Measurements from ENCODE around the gene ADSL. TPM values are rescaled to one million over a fixed set of nuclear protein-coding genes. Genes with fewer than 3 reads are reported as not detected.

ADSL gene
- total and polyA plus RNA-seq, 2 of the 8 experiments (the other 6 are each of a cell fraction or from before 2014, with no cell fraction given): 197 to 218 TPM

DNA sequence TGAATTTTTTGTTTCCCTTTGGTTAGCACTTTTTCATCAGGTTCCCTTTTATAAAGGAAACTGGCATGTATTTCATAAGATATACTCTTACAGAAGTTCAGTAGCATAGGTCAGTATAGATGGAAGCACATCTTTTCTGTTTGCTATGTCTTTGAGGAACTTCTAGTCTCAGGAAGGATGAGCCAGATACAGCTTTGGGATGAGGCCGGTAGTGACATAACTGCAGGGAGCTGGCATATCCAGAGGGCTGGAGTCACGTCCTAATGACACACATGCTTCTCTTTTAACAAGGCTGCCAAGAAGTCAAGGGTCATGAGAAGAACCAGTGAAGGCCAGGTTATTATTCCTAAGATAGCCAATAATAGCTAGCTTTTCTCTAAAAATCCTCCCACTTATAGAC, 33.3 kb upstream of the ADSL start:
- no peak overlapping the region for H3K56ac ChIP-seq (replicated peaks; ENCODE audit: insufficient read length, low read depth, low read length)
- H3K27me3 ChIP-seq (replicated peaks in 1 of 4; ENCODE audit: control insufficient read depth in 3 of 4, extremely low read depth in 1 of 4, insufficient read depth in 3 of 4, low read length in 3 of 4): no peaks in the 10 kb centered on the region
- no peak overlapping the region for H2BK5ac ChIP-seq (ENCODE audit: low read depth, low read length)
- H3K23me2 ChIP-seq (ENCODE audit: low read depth, low read length): no peaks in the 10 kb centered on the region
- no peak overlapping the region for H2BK15ac ChIP-seq (ENCODE audit: low read length)
- H3K27ac ChIP-seq (ENCODE audit: low read depth, low read length): no peak overlapping the region
- WGBS, 2 experiments (ENCODE audit: extremely low coverage in 1 of 2, insufficient coverage in 1 of 2, insufficient read length in 1 of 2, insufficient replicate concordance in 2 of 2, low coverage in 1 of 2, low lambda C conversion rate in 2 of 2, missing lambda C conversion rate in 1 of 2): 80% methylated on average over 2 of the region's 2 CpGs; no CpG with 5 or more reads in 1 of the 2 experiments
- DNase-seq (ENCODE audit: low read depth in 1 of 2, low spot score in 2 of 2): no peak
- no peaks in the 10 kb centered on the region for H3K79me1 ChIP-seq (ENCODE audit: low read depth, low read length)
- H3K9me3 ChIP-seq (ENCODE audit: insufficient read depth in 2 of 2, low read depth in 1 of 2, low read length in 1 of 2): no peaks in the 10 kb centered on the region
- no peak overlapping the region; the same call in 1 of the 2 replicates for H4K8ac ChIP-seq (ENCODE audit: extremely low read depth, insufficient read depth, low read length)
- H4K5ac ChIP-seq (ENCODE audit: insufficient read length, low read depth, low read length): no peak overlapping the region
- no peak overlapping the region for H4K91ac ChIP-seq (replicated peaks; ENCODE audit: insufficient read length, low read length)
- peaks cover 0 to under 1% of the 10 kb centered on the region in 2 experiments for H4K20me1 ChIP-seq (replicated peaks in 1 of 2; ENCODE audit: control insufficient read depth in 1 of 2, insufficient read depth in 2 of 2, low read length in 2 of 2)
- ChIA-PET CTCF (ENCODE audit: partially characterized antibody) (no interaction called here), POLR2A (ENCODE audit: partially characterized antibody) (interaction anchor here (1.1 kb wide), 1 partner anchor 14 kb away, joined by 3 read pairs; no protein-coding TSS in a partner anchor)
- no peaks in the 10 kb centered on the region for H3K4me1 ChIP-seq (replicated peaks in 1 of 4; ENCODE audit: control insufficient read depth in 3 of 4, insufficient read depth in 4 of 4, low read length in 3 of 4)
- TF ChIP-seq BACH1 (IDR thresholded peaks at IDR 0.05; ENCODE audit: low read length) (no peak), HDAC2 (IDR thresholded peaks at IDR 0.05; ENCODE audit: borderline replicate concordance in 1 of 2, low read depth in 2 of 2, low read length in 2 of 2) (no peak), SIRT6 (IDR thresholded peaks at IDR 0.05; ENCODE audit: low read length) (no peak), YY1 (IDR thresholded peaks at IDR 0.05; ENCODE audit: low read depth, low read length) (no peak), TBP (IDR thresholded peaks at IDR 0.05; ENCODE audit: low read depth, low read length) (no peak), HDAC6 (IDR thresholded peaks at IDR 0.05; ENCODE audit: low read depth, low read length) (no peak), CTCF (IDR thresholded peaks at IDR 0.05; ENCODE audit: control extremely low read depth in 1 of 3, insufficient read depth in 1 of 3, low read depth in 1 of 3, low read length in 3 of 3) (no peak)
- H2BK12ac ChIP-seq (ENCODE audit: low read depth, low read length): no peak overlapping the region
- H3K36me3 ChIP-seq (ENCODE audit: control insufficient read depth in 2 of 4, insufficient read depth in 4 of 4, low read length in 3 of 4): peaks cover 38 to 90% (median 76%) of the 10 kb centered on the region in 4 experiments
- no peak for FAIRE-seq
- H3K4me2 ChIP-seq (ENCODE audit: insufficient read depth in 1 of 2, low read depth in 2 of 2, low read length in 2 of 2): no peak overlapping the region
- no peak overlapping the region for H3K23ac ChIP-seq (ENCODE audit: insufficient read length)
- no peak overlapping the region for H2BK20ac ChIP-seq (ENCODE audit: low read length)
- no peak overlapping the region for H3K9ac ChIP-seq (replicated peaks in 1 of 4; ENCODE audit: extremely low read depth in 1 of 4, low read depth in 3 of 4, low read length in 3 of 4)
- no peak overlapping the region for H2BK120ac ChIP-seq (replicated peaks; ENCODE audit: low read depth, low read length)
- H2AFZ ChIP-seq (ENCODE audit: low read length): no peak overlapping the region
- H3K14ac ChIP-seq (ENCODE audit: insufficient read length): no peak overlapping the region
- no peaks in the 10 kb centered on the region for H3K79me2 ChIP-seq (ENCODE audit: control insufficient read depth in 1 of 2, insufficient read depth in 2 of 2, low read length in 2 of 2)
- no peak overlapping the region for H3K4ac ChIP-seq (replicated peaks; ENCODE audit: insufficient read length, low read depth, low read length)
- H3K18ac ChIP-seq (ENCODE audit: extremely low read depth, low read length): no peak overlapping the region
- H2AK5ac ChIP-seq (ENCODE audit: low read depth, low read length): no peak overlapping the region
- no peak overlapping the region for H3K4me3 ChIP-seq (ENCODE audit: extremely low read depth in 1 of 4, insufficient read depth in 2 of 4, low read depth in 3 of 4, low read length in 4 of 4)

Measured in H1 (cell line).